Hepatocyte (in vitro differentiated cells): ENCODE measurements around the gene PTCD3. TPM values are rescaled to one million over a fixed set of nuclear protein-coding genes. Genes with fewer than 3 reads are reported as not detected.

Source experiments
- DNase-seq: peaks from one replicate; pipeline ENCODE4 v3.0.0-alpha.2; 2016; ENCODE audit warnings: low spot score
- H2AFZ ChIP-seq: fragments of 200-600 bp; sonication (generic); 2 replicates; pipeline ENCODE4 v1.6.0; 2016; ENCODE audit warnings: antibody characterized with exemption, mild to moderate bottlenecking
- H3K27ac ChIP-seq: fragments of 200-600 bp; sonication (generic); 2 replicates; pipeline ENCODE4 v1.5.1; 2016; ENCODE audit warnings: mild to moderate bottlenecking
- H3K27me3 ChIP-seq: fragments of 200-600 bp; sonication (generic); 2 replicates; pipeline ENCODE4 v1.6.1; 2016
- H3K36me3 ChIP-seq: fragments of 200-600 bp; sonication (generic); replicated peaks from 2 replicates; pipeline ENCODE4 v1.5.1; 2016; ENCODE audit warnings: low read depth; ENCODE audit not compliant: insufficient read depth
- H3K4me1 ChIP-seq: fragments of 200-600 bp; sonication (generic); 2 replicates; pipeline ENCODE4 v1.5.1; 2016; ENCODE audit warnings: mild to moderate bottlenecking, moderate library complexity; ENCODE audit not compliant: insufficient read depth
- H3K4me2 ChIP-seq: fragments of 200-600 bp; sonication (generic); 2 replicates; pipeline ENCODE4 v1.6.0; 2016
- H3K4me3 ChIP-seq: fragments of 200-600 bp; sonication (generic); 2 replicates; pipeline ENCODE4 v1.5.1; 2016; ENCODE audit warnings: mild to moderate bottlenecking
- H3K79me2 ChIP-seq: fragments of 200-600 bp; sonication (generic); 2 replicates; pipeline ENCODE4 v1.6.0; 2017; ENCODE audit warnings: mild to moderate bottlenecking
- H3K9me2 ChIP-seq: fragments of 200-600 bp; sonication (generic); replicated peaks from 2 replicates; pipeline ENCODE4 v1.6.0; 2017; ENCODE audit warnings: mild to moderate bottlenecking; ENCODE audit not compliant: insufficient read depth
- H3K9me3 ChIP-seq: fragments of 200-600 bp; sonication (generic); 2 replicates; pipeline ENCODE4 v1.5.1; 2016; ENCODE audit warnings: low read depth, mild to moderate bottlenecking
- H4K20me1 ChIP-seq: fragments of 200-600 bp; sonication (generic); 2 replicates; pipeline ENCODE4 v1.6.0; 2016; ENCODE audit warnings: mild to moderate bottlenecking; ENCODE audit not compliant: insufficient read depth, poor library complexity, severe bottlenecking
- EZH2 ChIP-seq: fragments of 200-600 bp; sonication (generic); IDR thresholded peaks from 2 replicates; pipeline ENCODE4 v1.6.1; 2016; ENCODE audit warnings: antibody characterized with exemption, mild to moderate bottlenecking, borderline replicate concordance
- EZH2phosphoT487 ChIP-seq: fragments of 200-600 bp; sonication (generic); IDR thresholded peaks from one replicate; pipeline ENCODE4 v1.6.1; 2018; ENCODE audit warnings: antibody characterized with exemption, mild to moderate bottlenecking, low read depth, moderate library complexity; ENCODE audit not compliant: unreplicated experiment, severe bottlenecking
- WGBS: methylation state at CpG from one replicate; pipeline ENCODE4 v1.1.6; 2016; ENCODE audit warnings: low lambda C conversion rate; ENCODE audit errors: missing lambda C conversion rate; 5-methylcytosine and 5-hydroxymethylcytosine counted together
- polyA plus RNA-seq: library from polyadenylated mRNA; unstranded; fragments of >200 nt; fragmentation: Nextera tagmentation; extraction: Ambion mirVana; gene quantifications from 2 replicates; pipeline ENCODE4 v1.2.1, GENCODE V29; 2016
- total RNA-seq: library from RNA; depleted of rRNA; stranded (reverse); fragments of >200 nt; gene quantifications from 2 replicates; pipeline ENCODE4 v1.2.3, GENCODE V29; 2014
- TF ChIP-seq, protein P1 (sequence below): fragments of 200-600 bp; sonication (generic); IDR thresholded peaks from 2 replicates; pipeline ENCODE4 v1.5.1; 2016; ENCODE audit warnings: antibody characterized with exemption, mild to moderate bottlenecking; ENCODE audit not compliant: poor library complexity

The PTCD3 gene
- total and polyA plus RNA-seq, 2 experiments from 2014 or later: 54.2 to 92.1 TPM

DNA sequence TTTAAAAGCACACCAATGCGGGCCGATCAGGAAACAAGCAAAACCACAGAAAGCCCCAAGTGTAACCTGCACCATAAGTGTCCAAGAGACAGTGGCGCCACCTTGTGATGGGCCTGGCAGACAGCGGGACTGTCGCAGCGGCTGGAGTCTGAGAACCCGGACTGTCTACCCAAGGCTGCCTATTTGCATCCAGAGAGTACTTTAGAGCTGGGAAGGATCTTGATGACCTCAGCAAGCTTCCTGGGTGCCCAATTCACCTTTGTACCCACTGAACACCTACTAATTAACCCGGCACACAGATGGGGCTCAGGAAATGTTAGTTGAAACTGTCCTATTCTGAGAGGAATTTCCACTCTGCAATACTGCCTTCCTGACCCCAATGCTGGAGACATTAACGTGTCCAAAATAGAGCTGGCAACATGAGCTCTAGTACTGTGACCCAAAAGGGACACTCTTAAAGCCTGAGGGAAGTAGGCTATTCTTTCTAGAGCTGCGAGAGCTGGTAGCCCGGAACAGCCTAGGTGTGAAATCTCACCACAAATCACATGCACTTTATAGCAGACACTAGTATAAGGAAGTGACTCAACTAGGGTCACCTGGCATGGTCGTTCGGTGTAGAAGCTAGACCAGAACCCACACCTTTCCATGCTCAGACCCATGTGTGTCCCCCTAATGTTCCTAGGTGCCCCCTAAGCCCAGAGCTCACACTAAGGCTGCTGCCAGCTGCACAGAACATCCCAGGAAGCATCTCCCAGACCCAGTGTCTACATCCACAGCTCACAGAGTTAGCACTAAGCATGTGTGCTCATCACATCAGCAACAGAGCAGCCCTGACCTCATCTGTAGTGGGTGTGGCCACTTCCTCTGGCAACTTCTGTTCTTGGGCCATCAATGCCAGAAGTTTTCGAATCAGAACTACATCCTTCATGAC is 25.8 kb upstream of the PTCD3 start:
- Histone ChIP-seq H3K36me3 (no peaks in the 10 kb centered on the region), H3K4me3 (no peak overlapping the region), H3K27me3 (no peaks in the 10 kb centered on the region), H3K79me2 (no peaks in the 10 kb centered on the region), H3K4me2 (peak overlapping the region; percentile 41), H4K20me1 (no peaks in the 10 kb centered on the region), H3K4me1 (peaks cover 8% of the 10 kb centered on the region), H2AFZ (no peak overlapping the region), H3K9me3 (no peaks in the 10 kb centered on the region), H3K27ac (peak overlapping the region; percentile 86), H3K9me2 (no peaks in the 10 kb centered on the region)
- WGBS: 55% methylated on average over 14 of the region's 14 CpGs
- TF ChIP-seq, protein P1, sequence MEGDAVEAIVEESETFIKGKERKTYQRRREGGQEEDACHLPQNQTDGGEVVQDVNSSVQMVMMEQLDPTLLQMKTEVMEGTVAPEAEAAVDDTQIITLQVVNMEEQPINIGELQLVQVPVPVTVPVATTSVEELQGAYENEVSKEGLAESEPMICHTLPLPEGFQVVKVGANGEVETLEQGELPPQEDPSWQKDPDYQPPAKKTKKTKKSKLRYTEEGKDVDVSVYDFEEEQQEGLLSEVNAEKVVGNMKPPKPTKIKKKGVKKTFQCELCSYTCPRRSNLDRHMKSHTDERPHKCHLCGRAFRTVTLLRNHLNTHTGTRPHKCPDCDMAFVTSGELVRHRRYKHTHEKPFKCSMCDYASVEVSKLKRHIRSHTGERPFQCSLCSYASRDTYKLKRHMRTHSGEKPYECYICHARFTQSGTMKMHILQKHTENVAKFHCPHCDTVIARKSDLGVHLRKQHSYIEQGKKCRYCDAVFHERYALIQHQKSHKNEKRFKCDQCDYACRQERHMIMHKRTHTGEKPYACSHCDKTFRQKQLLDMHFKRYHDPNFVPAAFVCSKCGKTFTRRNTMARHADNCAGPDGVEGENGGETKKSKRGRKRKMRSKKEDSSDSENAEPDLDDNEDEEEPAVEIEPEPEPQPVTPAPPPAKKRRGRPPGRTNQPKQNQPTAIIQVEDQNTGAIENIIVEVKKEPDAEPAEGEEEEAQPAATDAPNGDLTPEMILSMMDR: peak; percentile 79
- TF ChIP-seq EZH2: no peak
- DNase-seq: peak; percentile 92

DNA sequence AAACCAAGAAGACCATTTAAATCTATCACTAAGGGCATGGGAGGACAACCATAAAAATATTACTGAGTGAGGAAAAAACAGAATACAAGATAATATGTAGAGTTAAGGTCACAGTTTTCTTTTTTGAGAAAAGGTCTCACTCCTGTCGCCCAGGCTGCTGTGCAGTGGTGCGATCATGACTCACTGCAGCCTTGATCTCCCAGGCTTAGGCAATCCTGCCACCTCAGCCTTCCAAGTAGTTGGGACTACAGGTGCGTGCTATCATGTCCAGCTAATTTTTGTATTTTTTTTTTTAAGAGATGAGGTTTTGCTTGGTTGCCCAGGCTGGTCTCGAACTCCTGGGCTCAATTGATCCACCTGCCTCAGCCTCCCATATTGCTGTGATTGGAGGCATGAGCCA is 24.3 kb upstream of the PTCD3 start:
- Histone ChIP-seq H4K20me1 (no peaks in the 10 kb centered on the region), H3K79me2 (no peaks in the 10 kb centered on the region), H3K36me3 (no peaks in the 10 kb centered on the region), H3K4me1 (peaks cover 8% of the 10 kb centered on the region), H2AFZ (no peak overlapping the region), H3K27me3 (no peaks in the 10 kb centered on the region), H3K9me3 (no peaks in the 10 kb centered on the region), H3K4me3 (no peak overlapping the region), H3K4me2 (no peak overlapping the region), H3K9me2 (no peaks in the 10 kb centered on the region), H3K27ac (peak overlapping the region; percentile 86)
- DNase-seq: no peak
- TF ChIP-seq EZH2: no peak
- TF ChIP-seq EZH2phosphoT487: no peak
- TF ChIP-seq, protein P1: no peak
- whole genome bisulfite sequencing: 95% methylated on average over 4 of the region's 4 CpGs

DNA sequence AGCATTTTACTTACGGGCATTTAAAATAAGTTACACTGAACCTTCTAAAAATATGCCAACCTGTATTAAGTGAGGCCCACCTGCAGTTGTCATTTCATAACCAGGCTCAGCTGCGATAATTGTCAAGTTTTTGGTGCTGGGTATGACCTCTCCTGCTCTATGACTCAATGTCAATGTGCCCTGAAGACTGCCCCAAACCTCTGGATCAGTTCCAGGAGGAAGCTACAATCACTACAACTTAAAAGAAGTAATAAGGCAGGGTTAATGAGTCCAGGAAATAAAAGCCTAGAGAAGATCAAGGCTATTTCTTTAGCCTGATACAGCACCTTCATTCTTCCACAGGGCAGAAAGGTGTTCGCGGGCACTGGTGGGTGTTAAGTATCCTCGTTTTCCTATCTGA is 23.3 kb upstream of the PTCD3 start:
- Histone ChIP-seq H3K27ac (no peak overlapping the region), H3K4me3 (no peak overlapping the region), H3K79me2 (no peaks in the 10 kb centered on the region), H3K4me2 (no peak overlapping the region), H3K4me1 (peaks cover 8% of the 10 kb centered on the region), H3K9me3 (no peaks in the 10 kb centered on the region), H2AFZ (no peak overlapping the region), H4K20me1 (no peaks in the 10 kb centered on the region), H3K36me3 (no peaks in the 10 kb centered on the region), H3K27me3 (no peaks in the 10 kb centered on the region), H3K9me2 (no peaks in the 10 kb centered on the region)
- DNase-seq: no peak
- WGBS: 84% methylated on average over 5 of the region's 5 CpGs
- TF ChIP-seq EZH2: no peak
- TF ChIP-seq, protein P1: no peak
- TF ChIP-seq EZH2phosphoT487: no peak
